Hematopoietic multipotent progenitor cell (in vitro differentiated cells): ENCODE results near the gene SLC34A1. TPM values are rescaled to one million over a fixed set of nuclear protein-coding genes. Genes with fewer than 3 reads are reported as not detected.
"Not testable (repeated sequence)": the region's sequence is repeated elsewhere in the genome, so short reads cannot be mapped to it uniquely, and the experiment has no call there.

Source experiments
- DNase-seq, 3 donors: peaks; one replicate each; pipeline ENCODE4 v3.0.0-alpha.2; 2011 to 2015; ENCODE audit warnings: low read depth in 2 of 3, low spot score in 2 of 3
- total RNA-seq: library from RNA; depleted of rRNA; stranded (reverse); fragments of >200 nt; gene quantifications from one replicate; pipeline ENCODE4 v1.2.3, GENCODE V29; 2012

Gene SLC34A1
- total RNA-seq, 1 donor = under 0.01 TPM

- no peak for DNase-seq
Observed at GRCh38 chr5:177354256-177354655, 30.0 kb upstream of the SLC34A1 start.

- DNase-seq = no peak
Observed at GRCh38 chr5:177354711-177355110, 29.5 kb upstream of the SLC34A1 start.

GRCh38 chr5:177355162-177355867, 28.9 kb upstream of the SLC34A1 start:
- DNase-seq = no peak

GRCh38 chr5:177355868-177356168, 28.4 kb upstream of the SLC34A1 start:
- DNase-seq = no peak

GRCh38 chr5:177356746-177357145, 27.5 kb upstream of the SLC34A1 start:
- no peak for DNase-seq

- DNase-seq = no peak
Observed at GRCh38 chr5:177357146-177357458, 27.1 kb upstream of the SLC34A1 start.

GRCh38 chr5:177357459-177358351, 26.5 kb upstream of the SLC34A1 start, which contains the start of gene RGS14:
Gene RGS14 (plus strand): TSS chr5:177357924. CDS start chr5:177358025, 101 bp downstream.
- peak; percentile 65 to 93 (median 91) for DNase-seq

GRCh38 chr5:177358370-177358819, 25.8 kb upstream of the SLC34A1 start:
- no peak for DNase-seq

GRCh38 chr5:177359451-177359851, 24.8 kb upstream of the SLC34A1 start:
- no peak for DNase-seq

- DNase-seq = no peak
Observed at GRCh38 chr5:177359860-177360259, 24.4 kb upstream of the SLC34A1 start.

GRCh38 chr5:177360740-177361139, 23.5 kb upstream of the SLC34A1 start:
- DNase-seq = not testable (repeated sequence)

GRCh38 chr5:177361418-177362291, 22.6 kb upstream of the SLC34A1 start:
- peak in 1 of 3 donors; percentile 66 for DNase-seq

GRCh38 chr5:177362292-177362609, 22.0 kb upstream of the SLC34A1 start:
- no peak for DNase-seq

- DNase-seq = peak; percentile 36 to 68 (median 54)
Observed at GRCh38 chr5:177362610-177363507, 21.4 kb upstream of the SLC34A1 start.

GRCh38 chr5:177363565-177363964, 20.7 kb upstream of the SLC34A1 start:
- no peak for DNase-seq

GRCh38 chr5:177364159-177364962, 19.9 kb upstream of the SLC34A1 start:
- DNase-seq = no peak

GRCh38 chr5:177365845-177366527, 18.2 kb upstream of the SLC34A1 start:
- DNase-seq = no peak

GRCh38 chr5:177366528-177367322, 17.5 kb upstream of the SLC34A1 start:
- no peak for DNase-seq
